ENCODE data around the gene MINDY4.

Gene MINDY4

GRCh38 chr7:30906515-30907240 is 135.5 kb downstream of the MINDY4 start:
- no peak for DNase-seq

DNA sequence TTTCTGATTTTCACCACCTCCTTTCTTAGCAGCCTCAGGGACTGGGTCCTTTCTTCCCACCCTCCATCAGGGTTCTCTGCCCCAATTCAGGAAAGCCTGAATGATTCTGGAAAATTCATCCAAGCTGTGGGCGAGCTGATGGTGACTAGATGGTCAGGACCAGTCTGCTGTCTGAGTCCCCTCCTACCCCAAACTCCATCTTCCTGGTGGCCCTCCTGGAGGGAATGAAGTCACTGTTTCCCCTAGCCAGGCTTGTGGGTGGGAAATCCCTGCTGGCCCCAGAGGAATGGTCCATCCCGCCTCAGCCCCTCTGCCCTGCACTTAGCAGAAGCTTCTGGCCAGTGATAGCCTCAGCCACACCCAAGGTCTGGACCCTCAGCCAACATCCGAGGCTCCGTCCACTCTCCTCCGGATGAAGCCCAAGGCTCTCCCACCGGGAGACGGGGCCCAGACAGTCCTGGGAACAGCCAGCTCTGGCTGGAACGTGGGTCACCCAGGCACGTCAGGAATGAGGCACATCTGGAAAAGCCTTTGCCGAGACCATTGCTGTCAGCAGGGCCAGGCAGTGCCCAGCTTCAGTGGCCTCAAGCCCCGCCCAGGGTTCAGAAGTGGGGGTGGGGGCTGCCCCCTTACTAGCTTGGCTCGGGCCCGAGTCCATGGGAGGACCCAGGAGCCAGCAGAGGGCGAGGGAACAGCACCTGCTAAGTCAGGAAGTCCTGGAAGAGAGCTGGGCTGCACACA is 136.5 kb downstream of the MINDY4 start:
- DNase-seq, result no peak

DNA sequence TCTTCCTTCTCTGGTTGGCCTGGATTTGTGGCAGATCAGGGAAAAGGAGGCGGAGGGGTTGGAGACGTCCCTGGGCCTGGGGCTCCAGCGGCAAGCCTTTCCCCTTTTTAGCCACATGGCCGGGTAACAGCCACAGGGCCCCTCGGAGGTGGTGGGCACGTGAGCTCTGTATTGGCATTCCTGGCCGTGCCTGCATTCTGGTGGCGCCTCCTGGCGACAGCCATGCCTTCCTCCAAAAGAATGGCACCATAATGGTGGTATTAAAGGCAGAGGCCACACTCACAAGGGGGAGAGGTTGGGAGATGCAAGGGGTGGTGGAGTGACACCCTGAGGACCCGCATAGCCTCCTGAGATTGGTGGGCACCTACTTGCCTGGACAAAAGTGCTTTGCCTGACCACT is 137.5 kb downstream of the MINDY4 start:
- DNase-seq, result no peak

DNA sequence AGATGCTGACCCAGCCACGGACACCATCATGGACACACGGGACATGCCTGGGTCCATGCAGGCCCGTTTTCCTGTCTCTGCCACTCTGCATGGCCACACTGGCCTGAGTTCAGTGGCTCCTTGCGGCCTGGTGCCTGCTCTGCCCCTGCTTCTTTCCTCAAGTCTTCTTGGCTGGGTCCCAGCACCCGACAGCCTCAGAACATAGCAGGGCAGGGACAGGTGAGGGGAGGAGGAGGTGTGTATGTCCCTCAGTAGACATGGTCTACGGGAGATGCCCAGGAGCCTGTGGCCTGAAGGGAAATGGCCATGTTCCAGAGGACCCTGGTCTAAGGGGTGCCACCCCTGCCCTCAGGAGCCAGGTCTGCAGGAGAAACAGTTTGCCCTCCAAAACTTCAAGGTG is 138.2 kb downstream of the MINDY4 start:
- DNase-seq, result no peak

GRCh38 chr7:30910411-30911073 is 139.3 kb downstream of the MINDY4 start:
- no peak for DNase-seq

- DNase-seq, result no peak
Observed at GRCh38 chr7:30911133-30911532, 139.9 kb downstream of the MINDY4 start.

DNA sequence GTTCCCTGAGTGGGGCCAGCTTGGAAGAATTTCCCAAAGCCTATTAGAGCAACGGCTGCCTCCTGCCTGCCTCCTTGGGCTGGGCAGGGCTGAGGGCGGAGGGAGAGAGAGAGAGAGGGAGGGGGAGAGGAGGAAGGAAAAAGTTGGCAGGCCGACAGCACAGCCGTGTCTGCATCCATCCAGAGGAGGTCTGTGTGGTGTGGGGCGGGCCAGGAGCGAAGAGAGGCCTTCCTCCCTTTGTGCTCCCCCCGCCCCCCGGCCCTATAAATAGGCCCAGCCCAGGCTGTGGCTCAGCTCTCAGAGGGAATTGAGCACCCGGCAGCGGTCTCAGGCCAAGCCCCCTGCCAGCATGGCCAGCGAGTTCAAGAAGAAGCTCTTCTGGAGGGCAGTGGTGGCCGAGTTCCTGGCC is 140.3 kb downstream of the MINDY4 start, which contains the start of gene AQP1:
TSS of gene AQP1 (plus strand) at position 293 of the 409 bp plus-strand sequence. CDS start at position 350, 57 bp downstream.
- DNase-seq, result no peak

GRCh38 chr7:30912021-30912730 is 141.0 kb downstream of the MINDY4 start:
- no peak for DNase-seq

DNA sequence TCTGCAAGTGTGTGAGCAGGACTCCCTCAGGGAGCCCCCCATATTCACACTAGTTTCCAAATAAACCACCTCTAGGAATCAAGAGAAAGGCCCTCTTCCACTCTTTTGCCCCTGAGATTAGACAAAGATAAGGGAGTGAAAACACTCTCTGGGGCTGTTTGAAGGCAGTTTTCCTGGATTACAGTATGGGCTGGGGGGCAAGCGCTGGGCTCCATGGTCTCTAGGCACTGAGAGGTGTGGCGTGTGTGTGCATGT is 141.4 kb downstream of the MINDY4 start:
- no peak for DNase-seq

GRCh38 chr7:30912986-30913811 is 142.0 kb downstream of the MINDY4 start:
- no peak for DNase-seq

DNA sequence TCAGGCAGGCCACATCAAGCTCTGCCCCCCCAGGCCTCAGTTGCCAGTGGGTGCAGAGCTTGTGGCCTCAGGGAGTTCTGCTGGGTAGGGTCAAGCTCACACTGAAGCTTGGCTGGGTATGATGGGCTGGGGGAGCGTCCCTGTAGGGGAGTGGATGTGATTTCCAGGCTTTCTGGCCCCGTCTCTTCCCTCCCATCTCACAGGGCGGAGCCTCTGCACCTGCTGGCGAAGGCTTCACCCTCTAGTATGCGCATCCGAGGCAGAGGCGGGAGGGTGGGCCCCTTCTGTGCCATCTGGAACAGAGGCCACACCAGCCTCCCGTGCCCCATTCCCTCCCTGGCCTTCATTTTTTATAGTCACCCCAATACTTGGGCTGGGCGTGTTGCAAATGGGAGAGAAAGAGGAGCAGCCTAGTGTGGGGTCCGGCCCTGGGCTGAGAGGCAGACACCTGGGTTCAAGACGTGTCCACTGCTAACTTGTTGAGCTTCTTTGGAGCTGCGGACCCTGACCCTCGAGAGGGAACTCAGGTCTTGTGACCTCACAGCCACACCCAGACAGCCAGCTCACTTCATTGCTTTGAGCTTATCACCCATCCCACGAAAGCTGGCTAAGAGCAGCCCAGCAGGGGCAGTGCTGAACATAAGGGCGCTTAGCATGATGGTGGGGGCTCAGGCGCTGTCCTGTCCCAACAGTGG is 142.8 kb downstream of the MINDY4 start:
- no peak for DNase-seq

DNA sequence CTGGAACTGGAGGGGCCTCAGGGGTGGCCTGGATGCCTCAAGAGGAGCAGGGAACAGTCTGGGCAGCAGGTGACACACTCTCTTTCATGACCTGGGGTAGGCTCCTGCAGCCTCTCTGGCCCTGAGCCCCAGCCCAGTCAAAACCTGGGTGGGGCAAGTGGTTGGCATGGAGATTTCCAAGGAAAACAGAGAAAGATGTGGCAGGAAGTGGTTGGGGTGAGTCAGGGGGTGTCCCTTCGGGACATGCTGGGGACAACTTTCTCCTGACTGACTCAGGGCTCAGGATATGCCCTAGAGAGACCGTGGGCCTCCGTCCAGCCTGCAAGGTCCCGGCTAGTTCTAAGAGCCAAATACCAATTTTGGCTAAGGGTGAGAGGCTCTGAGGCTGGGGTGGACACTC is 143.4 kb downstream of the MINDY4 start:
- DNase-seq, result no peak

- no peak for DNase-seq
Observed at GRCh38 chr7:30915005-30915601, 143.9 kb downstream of the MINDY4 start.

DNA sequence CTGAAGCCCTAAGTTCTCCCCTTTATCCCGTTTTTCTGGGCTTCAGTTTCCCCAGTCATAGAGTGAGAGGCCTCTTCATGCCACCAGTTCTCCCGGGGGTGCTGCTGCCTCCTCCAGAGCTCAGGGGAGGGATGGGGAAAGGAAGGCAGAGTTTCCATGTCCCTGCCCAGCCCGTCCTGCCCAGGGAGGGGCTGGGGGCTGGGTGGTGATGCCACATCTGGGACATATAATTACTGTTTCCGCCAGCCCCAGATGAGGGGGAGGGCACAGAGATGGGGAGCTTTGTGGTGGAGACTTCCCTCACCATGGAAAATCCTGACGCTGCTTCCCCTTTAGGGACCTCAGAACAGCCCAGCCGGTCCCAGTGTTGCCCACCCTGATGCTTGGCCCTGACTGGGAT is 144.5 kb downstream of the MINDY4 start:
- no peak for DNase-seq

- DNase-seq, result no peak
Observed at GRCh38 chr7:30916255-30916654, 145.0 kb downstream of the MINDY4 start.

DNA sequence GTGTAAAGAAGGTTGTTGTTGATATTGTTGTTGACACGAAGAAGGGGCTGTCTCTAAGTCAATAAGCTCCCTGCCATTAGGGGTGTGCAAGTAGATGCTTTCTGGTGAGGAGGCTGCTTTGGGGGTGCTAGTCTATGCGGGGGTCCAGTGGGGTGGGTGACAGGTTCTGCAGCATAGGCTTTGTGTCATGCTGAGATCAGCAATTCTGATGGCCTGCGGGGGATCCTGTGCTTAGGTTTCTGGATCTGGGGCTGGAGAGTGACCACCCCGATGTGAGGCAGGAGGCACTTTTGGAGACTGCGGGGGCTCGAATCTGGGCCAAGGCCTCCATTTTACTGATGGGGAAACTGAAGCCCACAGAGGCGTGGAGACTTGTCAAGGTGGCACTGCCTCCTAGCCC is 145.6 kb downstream of the MINDY4 start:
- no peak for DNase-seq

- no peak for DNase-seq
Observed at GRCh38 chr7:30917216-30917893, 146.1 kb downstream of the MINDY4 start.

GRCh38 chr7:30918676-30919075 is 147.5 kb downstream of the MINDY4 start:
- DNase-seq, result no peak

DNA sequence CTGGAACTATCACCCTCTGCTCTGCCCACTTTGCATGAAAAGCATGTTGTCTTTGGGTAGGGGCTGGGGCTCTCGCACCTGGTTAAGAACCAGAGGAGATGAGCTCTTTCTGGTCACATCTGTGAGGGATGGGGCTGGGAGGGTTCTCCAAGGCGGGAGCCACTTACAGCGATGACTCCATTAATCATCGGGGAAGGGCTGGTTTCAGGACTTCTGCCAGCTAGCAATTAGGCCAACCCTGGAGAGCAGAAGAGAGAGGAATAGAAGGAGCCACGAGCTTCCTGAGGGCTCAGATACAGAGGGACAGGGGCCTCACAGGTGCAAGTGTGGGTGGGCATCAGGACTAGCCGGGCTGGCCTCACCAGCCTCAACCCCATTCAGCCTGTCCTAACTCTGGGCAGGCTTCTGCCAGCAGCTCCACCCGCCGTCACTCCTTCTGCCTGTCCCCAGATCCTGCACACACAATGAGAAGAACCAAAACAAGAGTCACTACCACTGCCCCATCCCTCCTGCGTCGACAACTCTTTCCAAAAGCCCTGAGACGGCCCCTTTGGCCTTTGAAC is 148.9 kb downstream of the MINDY4 start:
- DNase-seq, result peak; percentile 1

Data from activated naive CD4-positive, alpha-beta T cell treated with anti-CD3 and anti-CD28 coated beads, Interleukin-2, amount 50 U/mL, for 16 hours (primary cell).